GM21737 (cell line): ENCODE measurements around the gene KCNA2.

Experiments
- ATAC-seq: cut with Tn5 transposase; IDR thresholded peaks from one replicate; pipeline ENCODE4 v1.9.1; 2021; ENCODE audit warnings: mild to moderate bottlenecking, moderate library complexity; ENCODE audit not compliant: unreplicated experiment

KCNA2 gene

GRCh38 chr1:110572751-110573150, 33.4 kb downstream of the KCNA2 start:
- ATAC-seq, result no peak

- no peak for ATAC-seq
These were observed 35.3 kb downstream of the KCNA2 start for GRCh38 chr1:110570901-110571300.

GRCh38 chr1:110570307-110570706, 35.9 kb downstream of the KCNA2 start:
- ATAC-seq, result no peak

GRCh38 chr1:110566836-110567235, 39.3 kb downstream of the KCNA2 start:
- no peak for ATAC-seq

- ATAC-seq, result no peak
These were observed 40.6 kb downstream of the KCNA2 start for GRCh38 chr1:110565565-110565964.

- no peak for ATAC-seq
These were observed 43.1 kb downstream of the KCNA2 start for GRCh38 chr1:110563089-110563488.

- no peak for ATAC-seq
These were observed 44.6 kb downstream of the KCNA2 start for GRCh38 chr1:110561596-110561995.

GRCh38 chr1:110559157-110559556, 47.0 kb downstream of the KCNA2 start:
- ATAC-seq, result no peak

GRCh38 chr1:110557481-110557880, 48.7 kb downstream of the KCNA2 start:
- no peak for ATAC-seq

- ATAC-seq, result no peak
These were observed 49.7 kb downstream of the KCNA2 start for GRCh38 chr1:110556471-110556807.

GRCh38 chr1:110555807-110556470, 50.2 kb downstream of the KCNA2 start:
- ATAC-seq, result no peak

GRCh38 chr1:110554871-110555801, 51.0 kb downstream of the KCNA2 start:
- no peak for ATAC-seq

- ATAC-seq, result no peak
These were observed 54.8 kb downstream of the KCNA2 start for GRCh38 chr1:110551278-110551809.

GRCh38 chr1:110549831-110550230, 56.3 kb downstream of the KCNA2 start:
- no peak for ATAC-seq

GRCh38 chr1:110548381-110548780, 57.8 kb downstream of the KCNA2 start:
- ATAC-seq, result no peak

- ATAC-seq, result no peak
These were observed 59.1 kb downstream of the KCNA2 start for GRCh38 chr1:110547017-110547416.

- ATAC-seq, result no peak
These were observed 60.7 kb downstream of the KCNA2 start for GRCh38 chr1:110545492-110545891.

- ATAC-seq, result no peak
These were observed 61.4 kb downstream of the KCNA2 start for GRCh38 chr1:110544753-110545152.
